ENCODE data around the gene FAM13A.
A peak's percentile ranks its signal among the peaks of the same experiment; 100 is the strongest.

Gene FAM13A

GRCh38 chr4:88804234-88804633 is 252.8 kb downstream of the FAM13A start:
- DNase-seq = no peak

- peak; percentile 92 for DNase-seq
These were observed 253.3 kb downstream of the FAM13A start for GRCh38 chr4:88803600-88804096.

- peak; percentile 16 for DNase-seq
These were observed 254.2 kb downstream of the FAM13A start for GRCh38 chr4:88802585-88803286.

GRCh38 chr4:88802138-88802537 is 254.8 kb downstream of the FAM13A start:
- DNase-seq = no peak

GRCh38 chr4:88799900-88800299 is 257.1 kb downstream of the FAM13A start:
- DNase-seq = no peak

- DNase-seq = no peak
These were observed 259.3 kb downstream of the FAM13A start for GRCh38 chr4:88797725-88798124.

- DNase-seq = no peak
These were observed 260.4 kb downstream of the FAM13A start for GRCh38 chr4:88796545-88796944.

GRCh38 chr4:88794952-88795351 is 262.0 kb downstream of the FAM13A start:
- DNase-seq = no peak

- no peak for DNase-seq
These were observed 262.8 kb downstream of the FAM13A start for GRCh38 chr4:88794087-88794690.

- DNase-seq = no peak
These were observed 263.5 kb downstream of the FAM13A start for GRCh38 chr4:88793475-88793874.

- peak; percentile 44 for DNase-seq
These were observed 264.2 kb downstream of the FAM13A start for GRCh38 chr4:88792821-88793220.

- DNase-seq = peak; percentile 88
These were observed 264.7 kb downstream of the FAM13A start for GRCh38 chr4:88792268-88792781.

- DNase-seq = peak; percentile 49
These were observed 265.7 kb downstream of the FAM13A start for GRCh38 chr4:88791274-88791673.

GRCh38 chr4:88788895-88789294 is 268.1 kb downstream of the FAM13A start:
- DNase-seq = no peak

GRCh38 chr4:88788424-88788823 is 268.6 kb downstream of the FAM13A start:
- no peak for DNase-seq

GRCh38 chr4:88786011-88786410 is 271.0 kb downstream of the FAM13A start:
- no peak for DNase-seq

GRCh38 chr4:88780389-88780788 is 276.6 kb downstream of the FAM13A start:
- DNase-seq = no peak

- peak; percentile 82 for DNase-seq
These were observed 277.6 kb downstream of the FAM13A start for GRCh38 chr4:88779431-88779830.

- DNase-seq = no peak
These were observed 281.5 kb downstream of the FAM13A start for GRCh38 chr4:88775529-88775928.

- DNase-seq = no peak
These were observed 282.0 kb downstream of the FAM13A start for GRCh38 chr4:88775026-88775425.

- no peak for DNase-seq
These were observed 285.0 kb downstream of the FAM13A start for GRCh38 chr4:88771883-88772450.

- peak; percentile 82 for DNase-seq
These were observed 291.3 kb downstream of the FAM13A start for GRCh38 chr4:88765729-88766128.

GRCh38 chr4:88763075-88763474 is 293.9 kb downstream of the FAM13A start:
- no peak for DNase-seq
